Measurements from ENCODE around the gene LUZP1. TPM values are rescaled to one million over a fixed set of nuclear protein-coding genes. Genes with fewer than 3 reads are reported as not detected.

Gene LUZP1
- total RNA-seq, 1 experiment from 2014 or later: 40.2 TPM

- no peak for TF ChIP-seq POLR2AphosphoS5 (IDR thresholded peaks at IDR 0.05; ENCODE audit: low read depth, low read length)
- no peak for TF ChIP-seq TCF7L2 (IDR thresholded peaks at IDR 0.05; ENCODE audit: low read depth, low read length)
- no peak for TF ChIP-seq SIN3A (IDR thresholded peaks at IDR 0.05; ENCODE audit: borderline replicate concordance, insufficient read depth, low read depth, low read length)
- TF ChIP-seq REST (IDR thresholded peaks at IDR 0.05; ENCODE audit: insufficient read depth in 1 of 2, low read depth in 2 of 2, low read length in 1 of 2): no peak
- TF ChIP-seq CTCF (IDR thresholded peaks at IDR 0.05): no peak
- H3K36me3 ChIP-seq (ENCODE audit: control insufficient read depth, insufficient read depth, low read length): peaks cover 35% of the 10 kb centered on the region
- no peak for DNase-seq (ENCODE audit: low read depth, low spot score)
- in situ Hi-C loops (cut with HindIII; ENCODE audit: low pct_unique_long_range_greater_than_20kb, low sequenced_read_pairs): no loop called here
- H3K4me1 ChIP-seq (ENCODE audit: control insufficient read depth, insufficient read depth, low read length): no peaks in the 10 kb centered on the region
- intact Hi-C loops (cut with micrococcal nuclease; ENCODE audit: unreplicated experiment): no loop called here
- ChIA-PET CTCF (no interaction called here), POLR2A (no interaction called here)
- no peak overlapping the region for H3K27ac ChIP-seq (ENCODE audit: low read length)
- H3K9me3 ChIP-seq (ENCODE audit: control insufficient read depth, insufficient read depth, low read depth, low read length): no peaks in the 10 kb centered on the region
- no TSS peak for BruUV-seq (replicated peaks)
- no peak for ATAC-seq
- no peaks in the 10 kb centered on the region for H3K27me3 ChIP-seq (ENCODE audit: control insufficient read depth, insufficient read depth, low read length)
- H3K4me3 ChIP-seq (ENCODE audit: low read depth in 2 of 2, low read length in 2 of 2): no peak overlapping the region
Observed at GRCh38 chr1:23069675-23070074, 99.0 kb downstream of the LUZP1 start.

GRCh38 chr1:23069149-23069548, 99.5 kb downstream of the LUZP1 start:
- no TSS peak for BruUV-seq (replicated peaks)
- H3K9me3 ChIP-seq (ENCODE audit: control insufficient read depth, insufficient read depth, low read depth, low read length): no peaks in the 10 kb centered on the region
- ATAC-seq (no peak), DNase-seq (ENCODE audit: low read depth, low spot score) (no peak)
- in situ Hi-C loops (cut with HindIII; ENCODE audit: low pct_unique_long_range_greater_than_20kb, low sequenced_read_pairs): no loop called here
- H3K4me1 ChIP-seq (ENCODE audit: control insufficient read depth, insufficient read depth, low read length): no peaks in the 10 kb centered on the region
- no peak overlapping the region for H3K27ac ChIP-seq (ENCODE audit: low read length)
- H3K27me3 ChIP-seq (ENCODE audit: control insufficient read depth, insufficient read depth, low read length): no peaks in the 10 kb centered on the region
- TF ChIP-seq POLR2AphosphoS5 (IDR thresholded peaks at IDR 0.05; ENCODE audit: low read depth, low read length) (no peak), CTCF (IDR thresholded peaks at IDR 0.05) (no peak), SIN3A (IDR thresholded peaks at IDR 0.05; ENCODE audit: borderline replicate concordance, insufficient read depth, low read depth, low read length) (no peak), REST (IDR thresholded peaks at IDR 0.05; ENCODE audit: insufficient read depth in 1 of 2, low read depth in 2 of 2, low read length in 1 of 2) (no peak), TCF7L2 (IDR thresholded peaks at IDR 0.05; ENCODE audit: low read depth, low read length) (no peak)
- intact Hi-C loops (cut with micrococcal nuclease; ENCODE audit: unreplicated experiment): no loop called here
- POLR2A ChIA-PET: no interaction called here
- CTCF ChIA-PET: no interaction called here
- H3K4me3 ChIP-seq (ENCODE audit: low read depth in 2 of 2, low read length in 2 of 2): no peak overlapping the region
- H3K36me3 ChIP-seq (ENCODE audit: control insufficient read depth, insufficient read depth, low read length): peaks cover 35% of the 10 kb centered on the region

Data from Panc1 (cell line).